HCT116 (cell line): ENCODE results near the gene PSMD3. TPM values are rescaled to one million over a fixed set of nuclear protein-coding genes. Genes with fewer than 3 reads are reported as not detected.

Experiments
- ATAC-seq: fragments of 200-7000 bp; cut with Tn5 transposase; 2 replicates; pipeline ENCODE4 v1.9.1; 2020; ENCODE audit warnings: mild to moderate bottlenecking, moderate library complexity
- BruUV-seq: library from RNA; stranded (reverse); fragments of 400-500 nt; replicated peaks from 2 replicates; lab custom pipeline; 2021; lab: Mats Ljungman, UMichigan
- CTCF ChIA-PET: fragments of 300-600 bp; sonication (Branson Sonifier 250); formaldehyde crosslinking; loops from one replicate; lab custom pipeline; 2021; ENCODE audit warnings: antibody characterized with exemption; lab: Charles Lee
- POLR2A ChIA-PET: fragments of 300-600, 350-600 bp; sonication (Branson Sonifier 250); formaldehyde crosslinking; loops from one replicate; lab custom pipeline; 2021; ENCODE audit warnings: antibody characterized with exemption; lab: Charles Lee
- RAD21 ChIA-PET, 2 experiments: fragments of 300-600 bp; sonication (Branson Sonifier 250); formaldehyde crosslinking; loops; one replicate each; lab custom pipeline; 2023; ENCODE audit warnings: low total read pairs in 2 of 2; ENCODE audit not compliant: uncharacterized antibody in 2 of 2, unreplicated experiment in 2 of 2, low non-redundant PET in 1 of 2; lab: Charles Lee
- DNase-seq: peaks from one replicate; pipeline ENCODE4 v3.0.0-alpha.2; 2010; ENCODE audit warnings: low read depth, low spot score
- H2AFZ ChIP-seq: fragments of 200-600 bp; shearing (Covaris generic), sonication (generic); 2 replicates; pipeline ENCODE4 v1.6.1; 2017; ENCODE audit warnings: low read depth, mixed run types, mixed read lengths, antibody characterized with exemption, low read length; ENCODE audit not compliant: poor library complexity, severe bottlenecking
- H3K27ac ChIP-seq: 2 replicates; pipeline ENCODE4 v1.5.1; 2012; ENCODE audit warnings: low read depth, low read length
- H3K27me3 ChIP-seq: fragments of 200-600 bp; sonication (generic); 2 replicates; pipeline ENCODE4 v1.6.1; 2016; ENCODE audit warnings: mixed run types, low read length, mixed read lengths; ENCODE audit not compliant: insufficient read depth
- H3K36me3 ChIP-seq, 2 experiments: fragments of 200-500 bp in 1 of 2; fragments of 200-600 bp in 1 of 2; sonication (Bioruptor generic) in 1 of 2; sonication (generic) in 1 of 2; 2 replicates each; pipeline versions ENCODE4 v1.5.1 to v1.6.1; 2014 to 2016; ENCODE audit warnings: low read length in 2 of 2, inconsistent platforms in 1 of 2, mixed read lengths in 1 of 2, mixed run types in 1 of 2; ENCODE audit not compliant: insufficient read depth in 2 of 2, control insufficient read depth in 1 of 2
- H3K4me1 ChIP-seq, 2 experiments: fragments of 200-600 bp in 1 of 2; sonication (generic) in 1 of 2; 2 replicates each; pipeline versions ENCODE4 v1.5.1 to v1.6.1; 2012 to 2017; ENCODE audit warnings: low read length in 2 of 2, inconsistent platforms in 1 of 2, mild to moderate bottlenecking in 1 of 2, mixed read lengths in 1 of 2, mixed run types in 1 of 2, moderate library complexity in 1 of 2; ENCODE audit not compliant: insufficient read depth in 2 of 2, control insufficient read depth in 1 of 2
- H3K4me2 ChIP-seq: fragments of 200-600 bp; sonication (generic); 2 replicates; pipeline ENCODE4 v1.6.1; 2017; ENCODE audit warnings: mixed run types, low read length, mixed read lengths
- H3K4me3 ChIP-seq, 2 experiments: fragments of 200-600 bp in 1 of 2; sonication (generic) in 1 of 2; replicated peaks in 1 of 2; 2 replicates each; pipeline ENCODE4 v1.5.1; 2011 to 2016; ENCODE audit warnings: low read length in 2 of 2, control low read depth in 1 of 2, low read depth in 1 of 2, mild to moderate bottlenecking in 1 of 2, mixed read lengths in 1 of 2, mixed run types in 1 of 2
- H3K79me2 ChIP-seq: fragments of 200-600 bp; sonication (generic); 2 replicates; pipeline ENCODE4 v1.6.1; 2017; ENCODE audit warnings: mild to moderate bottlenecking, mixed run types, low read length, moderate library complexity, mixed read lengths; ENCODE audit not compliant: insufficient read depth
- H3K9ac ChIP-seq: fragments of 200-600 bp; sonication (generic); 2 replicates; pipeline ENCODE4 v1.6.1; 2016; ENCODE audit warnings: low read length, mixed read lengths
- H3K9me2 ChIP-seq: fragments of 200-600 bp; sonication (generic), shearing (Covaris generic); 2 replicates; pipeline ENCODE4 v1.6.1; 2017; ENCODE audit warnings: mixed run types, mild to moderate bottlenecking, moderate library complexity; ENCODE audit not compliant: insufficient read depth
- H3K9me3 ChIP-seq, 2 experiments: fragments of 200-500 bp in 1 of 2; fragments of 200-600 bp in 1 of 2; sonication (Bioruptor generic) in 1 of 2; sonication (generic) in 1 of 2; 2 replicates each; pipeline ENCODE4 v1.6.1; 2014 to 2017; ENCODE audit warnings: low read length in 2 of 2, mixed read lengths in 2 of 2, inconsistent platforms in 1 of 2, low read depth in 1 of 2, mild to moderate bottlenecking in 1 of 2, mixed run types in 1 of 2, moderate library complexity in 1 of 2; ENCODE audit not compliant: control insufficient read depth in 1 of 2, insufficient read depth in 1 of 2
- H4K20me1 ChIP-seq: fragments of 200-600 bp; sonication (generic), shearing (Covaris generic); 2 replicates; pipeline ENCODE4 v1.6.1; 2017; ENCODE audit warnings: mixed run types, mild to moderate bottlenecking, moderate library complexity; ENCODE audit not compliant: insufficient read depth
- ATF3 ChIP-seq: IDR thresholded peaks from 2 replicates; pipeline ENCODE4 v1.6.1; 2012
- CBX3 ChIP-seq: IDR thresholded peaks from 2 replicates; pipeline ENCODE4 v1.6.1; 2012; ENCODE audit warnings: low read depth
- CTCF ChIP-seq, 3 experiments: fragments of 200-600 bp in 1 of 3; sonication (generic) in 1 of 3; IDR thresholded peaks in 2 of 3; conservative IDR thresholded peaks in 1 of 3; 2 replicates each; pipeline ENCODE4 v1.5.1; 2012 to 2017; ENCODE audit warnings: low read depth in 2 of 3, low read length in 2 of 3, antibody characterized with exemption in 1 of 3, borderline replicate concordance in 1 of 3, control low read depth in 1 of 3, mild to moderate bottlenecking in 1 of 3, mixed read lengths in 1 of 3, mixed run types in 1 of 3, moderate library complexity in 1 of 3; ENCODE audit not compliant: insufficient read depth in 1 of 3
- EGR1 ChIP-seq: IDR thresholded peaks from 2 replicates; pipeline ENCODE4 v1.6.1; 2012; ENCODE audit warnings: low read depth
- ELF1 ChIP-seq: IDR thresholded peaks from 2 replicates; pipeline ENCODE4 v1.6.1; 2012; ENCODE audit warnings: low read depth, borderline replicate concordance
- FOSL1 ChIP-seq: IDR thresholded peaks from 2 replicates; pipeline ENCODE4 v1.6.1; 2012; ENCODE audit warnings: low read depth
- POLR2A ChIP-seq: IDR thresholded peaks from 2 replicates; pipeline ENCODE4 v1.7.0; 2011; ENCODE audit warnings: borderline replicate concordance; ENCODE audit not compliant: insufficient read depth, insufficient read length; ENCODE audit errors: extremely low read depth
- POLR2AphosphoS5 ChIP-seq: IDR thresholded peaks from 2 replicates; pipeline ENCODE4 v1.6.1; 2011; ENCODE audit warnings: mild to moderate bottlenecking, low read depth, low read length, moderate library complexity
- RAD21 ChIP-seq: IDR thresholded peaks from 2 replicates; pipeline ENCODE4 v1.6.1; 2012; ENCODE audit warnings: low read depth, mild to moderate bottlenecking
- SIN3A ChIP-seq: IDR thresholded peaks from 2 replicates; pipeline ENCODE4 v1.6.1; 2012; ENCODE audit warnings: low read depth
- SP1 ChIP-seq: IDR thresholded peaks from 2 replicates; pipeline ENCODE4 v1.6.1; 2012; ENCODE audit warnings: low read depth
- TCF7L2 ChIP-seq: IDR thresholded peaks from 2 replicates; pipeline ENCODE4 v1.7.0; 2011; ENCODE audit warnings: borderline replicate concordance, inconsistent platforms; ENCODE audit not compliant: insufficient read depth, insufficient read length; ENCODE audit errors: extremely low read depth
- YY1 ChIP-seq: IDR thresholded peaks from 2 replicates; pipeline ENCODE4 v1.6.1; 2011; ENCODE audit warnings: low read length, low read depth, moderate library complexity, mild to moderate bottlenecking; ENCODE audit not compliant: insufficient replicate concordance; ENCODE audit errors: extremely low read depth
- ZFX ChIP-seq: fragments of 450-650 bp; IDR thresholded peaks from 2 replicates; pipeline ENCODE4 v1.6.1; 2017
- ZNF274 ChIP-seq: fragments of 200-500 bp; sonication (Bioruptor generic); IDR thresholded peaks from 2 replicates; pipeline ENCODE4 v1.6.1; 2014; ENCODE audit warnings: mild to moderate bottlenecking, low read depth, low read length, inconsistent platforms
- intact Hi-C: fragments of 100-400 bp; cut with micrococcal nuclease; formaldehyde crosslinking; loops from 2 replicates; pipeline ENCODE4 v1.10.0; 2022
- total RNA-seq: library from RNA; stranded (reverse); gene quantifications from one replicate; pipeline ENCODE4 v1.2.1, GENCODE V29; 2021; ENCODE audit not compliant: unreplicated experiment

The PSMD3 gene
- total RNA-seq, 1 experiment from 2014 or later, result 152 TPM

GRCh38 chr17:40015998-40016985, 35.7 kb downstream of the PSMD3 start:
- Histone ChIP-seq H3K27me3 (no peaks in the 10 kb centered on the region), H3K36me3 (peaks cover 0 to 3% of the 10 kb centered on the region in 2 experiments; a peak in 1 of 4 replicates), H3K9ac (no peak overlapping the region), H3K9me3 (no peaks in the 10 kb centered on the region), H3K4me2 (no peak overlapping the region), H3K4me3 (no peak overlapping the region), H4K20me1 (no peaks in the 10 kb centered on the region), H3K79me2 (no peaks in the 10 kb centered on the region), H3K4me1 (peaks cover 0 to 10% of the 10 kb centered on the region in 2 experiments; a peak in 2 of 4 replicates), H2AFZ (no peak overlapping the region), H3K9me2 (no peaks in the 10 kb centered on the region), H3K27ac (no peak overlapping the region)
- TF ChIP-seq FOSL1 (no peak), POLR2AphosphoS5 (no peak), TCF7L2 (no peak), EGR1 (no peak), ZNF274 (no peak), ZFX (no peak), CTCF (IDR thresholded peaks at IDR 0.05 in 2 of 3, conservative IDR thresholded peaks at IDR 0.05 in 1 of 3; ENCODE audit: borderline replicate concordance in 1 of 3, insufficient read depth in 1 of 3, low read depth in 2 of 3, low read length in 2 of 3) (no peak), CBX3 (no peak), SIN3A (no peak), ATF3 (no peak), POLR2A (no peak), ELF1 (no peak), SP1 (no peak), RAD21 (no peak), YY1 (no peak)
- ChIA-PET RAD21 (no interaction called here), CTCF (no interaction called here), POLR2A (interaction anchor here (0.6 to 1.4 kb wide), 4 partner anchors 9 to 124 kb away, joined by 3 to 4 read pairs (median 3); partner anchors contain the start of gene CASC3)
- intact Hi-C loops, result no loop called here
- ATAC-seq (no peak), DNase-seq (no peak)
- no TSS peak for BruUV-seq
